ENCODE data around the gene GLS2.

GRCh38 chr12:56477521-56478225, 10.3 kb downstream of the GLS2 start:
- TF ChIP-seq EZH2 (IDR thresholded peaks at IDR 0.05; ENCODE audit: borderline replicate concordance, low read depth, low read length, severe bottlenecking) (no peak), MAX (IDR thresholded peaks at IDR 0.05; ENCODE audit: insufficient read depth, insufficient read length) (no peak), POLR2A (IDR thresholded peaks at IDR 0.05; ENCODE audit: low read depth, low read length) (no peak), MYC (IDR thresholded peaks at IDR 0.05; ENCODE audit: low read depth, low read length) (no peak), POLR2AphosphoS5 (IDR thresholded peaks at IDR 0.05; ENCODE audit: insufficient read depth, low read depth, low read length) (no peak), GATA2 (IDR thresholded peaks at IDR 0.05; ENCODE audit: insufficient read depth, insufficient read length, low read depth, low read length) (no peak), FOS (IDR thresholded peaks at IDR 0.05; ENCODE audit: borderline replicate concordance, insufficient read depth, low read length) (no peak)
- TF ChIP-seq, protein P1, sequence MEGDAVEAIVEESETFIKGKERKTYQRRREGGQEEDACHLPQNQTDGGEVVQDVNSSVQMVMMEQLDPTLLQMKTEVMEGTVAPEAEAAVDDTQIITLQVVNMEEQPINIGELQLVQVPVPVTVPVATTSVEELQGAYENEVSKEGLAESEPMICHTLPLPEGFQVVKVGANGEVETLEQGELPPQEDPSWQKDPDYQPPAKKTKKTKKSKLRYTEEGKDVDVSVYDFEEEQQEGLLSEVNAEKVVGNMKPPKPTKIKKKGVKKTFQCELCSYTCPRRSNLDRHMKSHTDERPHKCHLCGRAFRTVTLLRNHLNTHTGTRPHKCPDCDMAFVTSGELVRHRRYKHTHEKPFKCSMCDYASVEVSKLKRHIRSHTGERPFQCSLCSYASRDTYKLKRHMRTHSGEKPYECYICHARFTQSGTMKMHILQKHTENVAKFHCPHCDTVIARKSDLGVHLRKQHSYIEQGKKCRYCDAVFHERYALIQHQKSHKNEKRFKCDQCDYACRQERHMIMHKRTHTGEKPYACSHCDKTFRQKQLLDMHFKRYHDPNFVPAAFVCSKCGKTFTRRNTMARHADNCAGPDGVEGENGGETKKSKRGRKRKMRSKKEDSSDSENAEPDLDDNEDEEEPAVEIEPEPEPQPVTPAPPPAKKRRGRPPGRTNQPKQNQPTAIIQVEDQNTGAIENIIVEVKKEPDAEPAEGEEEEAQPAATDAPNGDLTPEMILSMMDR (IDR thresholded peaks at IDR 0.05; ENCODE audit: extremely low read depth in 1 of 2, insufficient read depth in 1 of 2, low read depth in 1 of 2, low read length in 2 of 2): no peak

Measured in endothelial cell of umbilical vein (primary cell).